ENCODE results near the gene INPP5A. TPM values are rescaled to one million over a fixed set of nuclear protein-coding genes. Genes with fewer than 3 reads are reported as not detected.

The INPP5A gene
- total and polyA plus RNA-seq, 4 donors = 37.7 to 112 (median 54.9) TPM

DNA sequence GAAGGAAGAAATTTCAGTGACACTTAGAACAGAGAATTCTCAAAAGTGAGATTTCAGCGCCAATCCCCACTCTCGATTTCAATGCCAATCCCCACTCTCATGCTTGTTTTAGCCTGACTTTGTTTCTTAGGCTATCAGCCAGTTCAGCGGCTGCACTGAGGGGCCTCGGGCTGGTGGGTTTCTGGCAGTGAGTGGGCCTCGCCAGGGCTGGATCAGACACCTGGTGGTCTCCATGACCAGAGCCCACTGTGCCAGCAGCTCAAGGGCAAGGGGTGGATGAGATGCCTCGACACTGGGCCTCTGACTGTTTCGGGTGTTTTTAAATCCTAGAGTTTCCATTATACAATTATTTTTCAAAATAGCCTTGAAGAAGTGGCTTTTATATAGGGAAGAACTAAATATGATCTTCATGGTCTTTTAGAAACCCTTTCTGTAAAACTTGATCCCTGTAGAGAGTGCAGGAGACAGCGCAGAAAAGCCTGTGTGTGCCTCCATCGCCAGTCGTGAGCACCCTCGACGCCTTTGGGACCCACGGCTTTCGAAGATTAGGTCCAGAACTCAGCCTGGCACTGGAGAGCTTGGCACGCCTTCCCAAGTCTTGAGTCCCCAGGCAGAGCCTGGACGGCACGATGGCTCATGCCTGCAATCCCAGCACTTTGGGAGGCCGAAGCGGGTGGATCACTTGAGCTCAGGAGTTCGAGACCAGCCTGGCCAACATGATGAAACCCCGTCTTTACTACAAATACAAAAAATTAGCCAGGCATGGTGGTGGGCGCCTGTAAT, 76.2 kb downstream of the INPP5A start:
- no peak overlapping the region for H3K27ac ChIP-seq (ENCODE audit: low read depth in 1 of 2, low read length in 2 of 2)
- H3K4me1 ChIP-seq (ENCODE audit: control insufficient read depth in 1 of 2, insufficient read depth in 2 of 2, low read length in 2 of 2) = no peaks in the 10 kb centered on the region
- H3K36me3 ChIP-seq (ENCODE audit: control insufficient read depth in 1 of 2, insufficient read depth in 2 of 2, low read length in 1 of 2) = no peaks in the 10 kb centered on the region
- H3K9me3 ChIP-seq (ENCODE audit: control insufficient read depth, low read length) = no peaks in the 10 kb centered on the region
- ATAC-seq (ENCODE audit: low FRiP score) (no peak), DNase-seq (no peak)
- H3K27me3 ChIP-seq (ENCODE audit: control insufficient read depth in 1 of 2, insufficient read depth in 2 of 2, low read length in 1 of 2) = no peaks in the 10 kb centered on the region
- H3K4me3 ChIP-seq (ENCODE audit: low read length in 2 of 2) = no peak overlapping the region
- 53 to 66% methylated on average over 22 of the region's 22 CpGs for WGBS, 2 donors
- intact Hi-C loops (cut with DNase I) = no loop called here

GRCh38 chr10:132614431-132615340, 77.1 kb downstream of the INPP5A start:
- Histone ChIP-seq H3K36me3 (ENCODE audit: control insufficient read depth in 1 of 2, insufficient read depth in 2 of 2, low read length in 1 of 2) (no peaks in the 10 kb centered on the region), H3K4me1 (ENCODE audit: control insufficient read depth in 1 of 2, insufficient read depth in 2 of 2, low read length in 2 of 2) (no peaks in the 10 kb centered on the region), H3K27ac (ENCODE audit: low read depth in 1 of 2, low read length in 2 of 2) (no peak overlapping the region), H3K27me3 (ENCODE audit: control insufficient read depth in 1 of 2, insufficient read depth in 2 of 2, low read length in 1 of 2) (no peaks in the 10 kb centered on the region), H3K9me3 (ENCODE audit: control insufficient read depth, low read length) (no peaks in the 10 kb centered on the region), H3K4me3 (ENCODE audit: low read length in 2 of 2) (no peak overlapping the region)
- DNase-seq (peak in 1 of 2 donors; percentile 54), ATAC-seq (ENCODE audit: low FRiP score) (no peak)
- intact Hi-C loops (cut with DNase I) = no loop called here
- WGBS, 2 donors = 96 to 97% methylated on average over 32 of the region's 32 CpGs

- intact Hi-C loops (cut with DNase I) = no loop called here
- no peak overlapping the region for H3K27ac ChIP-seq (ENCODE audit: low read depth in 1 of 2, low read length in 2 of 2)
- H3K4me3 ChIP-seq (ENCODE audit: low read length in 2 of 2) = no peak overlapping the region
- no peaks in the 10 kb centered on the region for H3K36me3 ChIP-seq (ENCODE audit: control insufficient read depth in 1 of 2, insufficient read depth in 2 of 2, low read length in 1 of 2)
- no peak for ATAC-seq (ENCODE audit: low FRiP score)
- DNase-seq = no peak
- no peaks in the 10 kb centered on the region for H3K27me3 ChIP-seq (ENCODE audit: control insufficient read depth in 1 of 2, insufficient read depth in 2 of 2, low read length in 1 of 2)
- no peaks in the 10 kb centered on the region for H3K4me1 ChIP-seq (ENCODE audit: control insufficient read depth in 1 of 2, insufficient read depth in 2 of 2, low read length in 2 of 2)
- peaks cover 2% of the 10 kb centered on the region for H3K9me3 ChIP-seq (ENCODE audit: control insufficient read depth, low read length)
- 92 to 93% methylated on average over 21 to 22 of the region's 22 CpGs for WGBS, 2 donors
These were observed 78.0 kb downstream of the INPP5A start for GRCh38 chr10:132615341-132616169.

DNA sequence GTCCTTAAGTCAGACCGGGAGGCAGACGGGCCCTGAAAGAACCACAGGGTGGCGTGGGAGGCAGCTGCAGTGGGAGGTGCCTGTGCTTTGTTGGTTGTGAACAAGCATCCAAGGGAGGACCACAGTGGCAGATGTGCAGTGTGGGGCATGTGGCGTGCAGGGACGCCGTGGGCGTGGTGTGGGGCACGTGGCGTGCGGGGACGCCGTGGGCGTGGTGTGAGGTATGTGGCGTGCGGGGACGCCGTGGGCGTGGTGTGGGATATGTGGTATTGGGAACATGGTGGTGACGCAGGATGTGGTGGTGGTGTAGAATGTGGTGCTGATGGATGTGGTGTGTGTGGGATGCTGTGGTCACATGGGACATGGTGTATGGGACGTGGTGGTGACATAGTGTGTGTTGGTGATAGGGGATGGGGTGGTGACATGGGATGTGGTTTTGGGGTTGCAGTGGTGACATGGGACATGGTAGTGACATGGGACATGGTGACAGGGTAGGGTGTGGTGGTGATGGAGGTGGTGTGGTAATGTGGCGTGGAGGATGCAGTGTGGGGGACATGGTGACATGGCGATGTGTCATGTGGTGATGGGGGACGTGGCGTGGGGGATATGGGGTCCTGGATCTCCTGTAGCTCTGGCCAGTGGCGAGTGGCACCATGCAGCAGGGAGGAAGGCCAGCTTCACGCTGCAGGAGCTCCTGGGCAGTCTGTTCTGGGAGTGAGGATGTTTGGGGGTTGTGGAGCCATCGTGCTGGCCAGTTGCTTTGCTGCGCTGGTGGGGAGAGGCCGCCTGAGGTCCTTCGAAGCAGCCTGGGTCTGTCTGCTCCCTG, 78.8 kb downstream of the INPP5A start:
- no peaks in the 10 kb centered on the region for H3K4me1 ChIP-seq (ENCODE audit: control insufficient read depth in 1 of 2, insufficient read depth in 2 of 2, low read length in 2 of 2)
- no peaks in the 10 kb centered on the region for H3K27me3 ChIP-seq (ENCODE audit: control insufficient read depth in 1 of 2, insufficient read depth in 2 of 2, low read length in 1 of 2)
- intact Hi-C loops (cut with DNase I) = no loop called here
- ATAC-seq (ENCODE audit: low FRiP score) (no peak), DNase-seq (peak in 1 of 2 donors; percentile 68)
- no peak overlapping the region for H3K4me3 ChIP-seq (ENCODE audit: low read length in 2 of 2)
- H3K9me3 ChIP-seq (ENCODE audit: control insufficient read depth, low read length) = peaks cover 2% of the 10 kb centered on the region
- H3K36me3 ChIP-seq (ENCODE audit: control insufficient read depth in 1 of 2, insufficient read depth in 2 of 2, low read length in 1 of 2) = no peaks in the 10 kb centered on the region
- H3K27ac ChIP-seq (ENCODE audit: low read depth in 1 of 2, low read length in 2 of 2) = no peak overlapping the region
- 91 to 94% methylated on average over 30 of the region's 30 CpGs for WGBS, 2 donors

DNA sequence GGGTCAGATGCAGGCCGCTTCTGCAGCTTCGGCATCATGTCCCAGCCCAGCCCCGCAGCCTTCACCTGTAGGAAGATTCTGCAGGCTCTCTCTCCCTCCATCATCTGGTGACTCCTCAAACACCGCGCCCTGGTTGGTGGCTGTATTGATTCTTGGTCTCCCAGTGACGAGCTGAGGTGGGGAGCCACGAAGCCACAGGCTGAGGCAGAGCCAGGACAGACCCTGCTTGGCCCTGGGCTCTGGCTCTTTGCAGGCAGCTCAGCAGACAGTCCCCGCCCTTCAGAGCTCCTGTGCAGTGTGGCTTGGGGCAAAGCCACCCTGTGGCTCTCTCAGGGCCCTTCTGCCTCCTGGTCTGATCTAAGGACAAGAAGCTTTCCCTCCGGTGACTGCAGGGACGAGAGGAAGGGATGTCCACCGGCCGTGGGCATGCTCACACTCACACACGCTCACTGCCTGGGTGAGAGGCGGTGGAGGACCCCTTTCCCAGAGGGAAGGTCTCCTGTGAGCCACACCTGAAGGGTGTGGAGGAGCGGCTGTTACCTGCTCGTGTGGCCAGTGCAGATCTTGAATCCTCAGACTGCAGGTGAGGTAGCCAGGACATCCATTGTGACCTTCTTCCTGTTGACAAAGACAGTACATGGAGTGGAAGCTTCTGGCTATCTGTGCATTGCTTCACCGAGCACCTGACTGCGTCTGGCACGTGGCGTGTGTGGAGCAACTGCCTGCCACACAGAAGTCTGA, 79.6 kb downstream of the INPP5A start:
- DNase-seq (peak in 1 of 2 donors; percentile 73), ATAC-seq (ENCODE audit: low FRiP score) (peak; percentile 33)
- H3K9me3 ChIP-seq (ENCODE audit: control insufficient read depth, low read length) = peaks cover 2% of the 10 kb centered on the region
- H3K4me1 ChIP-seq (ENCODE audit: control insufficient read depth in 1 of 2, insufficient read depth in 2 of 2, low read length in 2 of 2) = no peaks in the 10 kb centered on the region
- no peaks in the 10 kb centered on the region for H3K36me3 ChIP-seq (ENCODE audit: control insufficient read depth in 1 of 2, insufficient read depth in 2 of 2, low read length in 1 of 2)
- H3K27ac ChIP-seq (ENCODE audit: low read depth in 1 of 2, low read length in 2 of 2) = no peak overlapping the region
- WGBS, 2 donors = 90 to 93% methylated on average over 19 to 20 of the region's 20 CpGs
- intact Hi-C loops (cut with DNase I) = no loop called here
- H3K4me3 ChIP-seq (ENCODE audit: low read length in 2 of 2) = no peak overlapping the region
- no peaks in the 10 kb centered on the region for H3K27me3 ChIP-seq (ENCODE audit: control insufficient read depth in 1 of 2, insufficient read depth in 2 of 2, low read length in 1 of 2)

DNA sequence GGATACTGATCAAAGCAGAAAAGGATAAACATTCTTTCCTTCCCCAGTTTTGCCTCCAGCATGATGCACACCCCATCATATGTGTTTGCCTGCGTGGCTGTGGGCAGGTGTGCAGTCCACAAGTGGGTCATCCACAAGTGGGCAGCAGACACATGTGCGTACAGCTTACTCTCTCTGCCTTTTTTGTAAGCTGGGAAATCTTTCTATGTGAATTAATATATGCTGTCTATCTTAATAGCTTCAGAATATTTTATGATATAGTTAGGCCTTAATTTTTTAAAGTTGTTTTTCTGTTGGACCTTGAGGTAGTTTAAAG, 80.1 kb downstream of the INPP5A start:
- Histone ChIP-seq H3K36me3 (ENCODE audit: control insufficient read depth in 1 of 2, insufficient read depth in 2 of 2, low read length in 1 of 2) (no peaks in the 10 kb centered on the region), H3K27ac (ENCODE audit: low read depth in 1 of 2, low read length in 2 of 2) (no peak overlapping the region), H3K9me3 (ENCODE audit: control insufficient read depth, low read length) (peaks cover 2% of the 10 kb centered on the region), H3K4me1 (ENCODE audit: control insufficient read depth in 1 of 2, insufficient read depth in 2 of 2, low read length in 2 of 2) (no peaks in the 10 kb centered on the region), H3K27me3 (ENCODE audit: control insufficient read depth in 1 of 2, insufficient read depth in 2 of 2, low read length in 1 of 2) (no peaks in the 10 kb centered on the region), H3K4me3 (ENCODE audit: low read length in 2 of 2) (no peak overlapping the region)
- peak in 1 of 2 donors; percentile 66 for DNase-seq
- intact Hi-C loops (cut with DNase I) = no loop called here
- 94% methylated on average over 2 of the region's 2 CpGs for WGBS, 2 donors
- peak; percentile 12 for ATAC-seq (ENCODE audit: low FRiP score)

GRCh38 chr10:132618158-132618919, 80.8 kb downstream of the INPP5A start:
- Histone ChIP-seq H3K27ac (ENCODE audit: low read depth in 1 of 2, low read length in 2 of 2) (no peak overlapping the region), H3K9me3 (ENCODE audit: control insufficient read depth, low read length) (peaks cover 2% of the 10 kb centered on the region), H3K4me3 (ENCODE audit: low read length in 2 of 2) (no peak overlapping the region), H3K27me3 (ENCODE audit: control insufficient read depth in 1 of 2, insufficient read depth in 2 of 2, low read length in 1 of 2) (no peaks in the 10 kb centered on the region), H3K36me3 (ENCODE audit: control insufficient read depth in 1 of 2, insufficient read depth in 2 of 2, low read length in 1 of 2) (no peaks in the 10 kb centered on the region), H3K4me1 (ENCODE audit: control insufficient read depth in 1 of 2, insufficient read depth in 2 of 2, low read length in 2 of 2) (no peaks in the 10 kb centered on the region)
- no peak for DNase-seq
- ATAC-seq (ENCODE audit: low FRiP score) = no peak
- intact Hi-C loops (cut with DNase I) = no loop called here
- 76 to 78% methylated on average over 6 of the region's 6 CpGs for WGBS, 2 donors

Measured in aorta (tissue), 5 donors.